Measurements from ENCODE around the gene STC2.
"Not testable (repeated sequence)": the region's sequence is repeated elsewhere in the genome, so short reads cannot be mapped to it uniquely, and the experiment has no call there.

The STC2 gene

GRCh38 chr5:173296737-173297676, 31.2 kb downstream of the STC2 start:
- DNase-seq (ENCODE audit: extremely low read depth in 1 of 2, low read depth in 1 of 2) = no peak

- no peak for DNase-seq (ENCODE audit: extremely low read depth in 1 of 2, low read depth in 1 of 2)
Observed at GRCh38 chr5:173295796-173296195, 32.4 kb downstream of the STC2 start.

- no peak for DNase-seq (ENCODE audit: extremely low read depth in 1 of 2, low read depth in 1 of 2)
Observed at GRCh38 chr5:173294673-173295320, 33.4 kb downstream of the STC2 start.

- peak; percentile 23 to 38 for DNase-seq (ENCODE audit: extremely low read depth in 1 of 2, low read depth in 1 of 2)
Observed at GRCh38 chr5:173293817-173294672, 34.2 kb downstream of the STC2 start.

GRCh38 chr5:173291722-173292658, 36.2 kb downstream of the STC2 start:
- no peak for DNase-seq (ENCODE audit: extremely low read depth in 1 of 2, low read depth in 1 of 2)

- no peak for DNase-seq (ENCODE audit: extremely low read depth in 1 of 2, low read depth in 1 of 2)
Observed at GRCh38 chr5:173290477-173291131, 37.6 kb downstream of the STC2 start.

- no peak for DNase-seq (ENCODE audit: extremely low read depth in 1 of 2, low read depth in 1 of 2)
Observed at GRCh38 chr5:173289372-173289771, 38.8 kb downstream of the STC2 start.

GRCh38 chr5:173288632-173289031, 39.6 kb downstream of the STC2 start:
- no peak for DNase-seq (ENCODE audit: extremely low read depth in 1 of 2, low read depth in 1 of 2)

GRCh38 chr5:173287086-173287485, 41.1 kb downstream of the STC2 start:
- DNase-seq (ENCODE audit: extremely low read depth in 1 of 2, low read depth in 1 of 2) = no peak

GRCh38 chr5:173284343-173284958, 43.8 kb downstream of the STC2 start:
- not testable (repeated sequence) for DNase-seq (ENCODE audit: extremely low read depth in 1 of 2, low read depth in 1 of 2)

- DNase-seq (ENCODE audit: extremely low read depth in 1 of 2, low read depth in 1 of 2) = peak; percentile 18 to 55
Observed at GRCh38 chr5:173283318-173284288, 44.6 kb downstream of the STC2 start.

GRCh38 chr5:173282916-173283315, 45.3 kb downstream of the STC2 start:
- DNase-seq (ENCODE audit: extremely low read depth in 1 of 2, low read depth in 1 of 2) = no peak

GRCh38 chr5:173281910-173282309, 46.3 kb downstream of the STC2 start:
- DNase-seq (ENCODE audit: extremely low read depth in 1 of 2, low read depth in 1 of 2) = no peak

- no peak for DNase-seq (ENCODE audit: extremely low read depth in 1 of 2, low read depth in 1 of 2)
Observed at GRCh38 chr5:173279166-173279565, 49.0 kb downstream of the STC2 start.

GRCh38 chr5:173278641-173279040, 49.6 kb downstream of the STC2 start:
- DNase-seq (ENCODE audit: extremely low read depth in 1 of 2, low read depth in 1 of 2) = no peak

- no peak for DNase-seq (ENCODE audit: extremely low read depth in 1 of 2, low read depth in 1 of 2)
Observed at GRCh38 chr5:173278172-173278571, 50.0 kb downstream of the STC2 start.

- DNase-seq (ENCODE audit: extremely low read depth in 1 of 2, low read depth in 1 of 2) = no peak
Observed at GRCh38 chr5:173274771-173275170, 53.4 kb downstream of the STC2 start.

- DNase-seq (ENCODE audit: extremely low read depth in 1 of 2, low read depth in 1 of 2) = no peak
Observed at GRCh38 chr5:173271419-173271818, 56.8 kb downstream of the STC2 start.
